GM10266 (cell line): ENCODE measurements around the gene NEIL3.

Source experiments
- DNase-seq: peaks from one replicate; pipeline ENCODE4 v3.0.0; 2012; ENCODE audit errors: extremely low spot score
- TF ChIP-seq, protein P1 (sequence below): IDR thresholded peaks from 2 replicates; pipeline ENCODE4 v1.5.1; 2012; ENCODE audit warnings: mild to moderate bottlenecking, low read depth; ENCODE audit not compliant: control insufficient read depth, insufficient read depth; ENCODE audit errors: missing control alignments

Gene NEIL3

DNA sequence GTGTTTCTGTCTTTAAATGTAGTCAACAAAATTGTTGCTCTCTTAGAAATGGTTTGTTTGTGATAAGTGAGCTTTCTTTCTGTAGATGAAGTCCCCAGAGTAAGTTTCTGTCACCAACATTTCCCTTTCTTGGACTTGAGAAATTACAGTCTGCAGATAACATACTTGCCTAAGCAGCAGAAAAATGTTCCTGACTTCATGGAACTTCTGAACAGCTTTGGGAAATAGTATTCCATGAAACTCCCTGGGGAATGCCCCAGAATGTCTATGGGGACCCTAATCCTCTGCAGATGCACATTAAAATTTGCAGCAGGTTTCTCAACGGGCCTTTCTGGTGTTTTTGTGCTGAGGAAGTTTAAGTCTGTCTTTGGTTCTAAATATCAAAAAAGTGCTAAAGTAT is 38.6 kb upstream of the NEIL3 start:
- no peak for DNase-seq
- TF ChIP-seq, protein P1, sequence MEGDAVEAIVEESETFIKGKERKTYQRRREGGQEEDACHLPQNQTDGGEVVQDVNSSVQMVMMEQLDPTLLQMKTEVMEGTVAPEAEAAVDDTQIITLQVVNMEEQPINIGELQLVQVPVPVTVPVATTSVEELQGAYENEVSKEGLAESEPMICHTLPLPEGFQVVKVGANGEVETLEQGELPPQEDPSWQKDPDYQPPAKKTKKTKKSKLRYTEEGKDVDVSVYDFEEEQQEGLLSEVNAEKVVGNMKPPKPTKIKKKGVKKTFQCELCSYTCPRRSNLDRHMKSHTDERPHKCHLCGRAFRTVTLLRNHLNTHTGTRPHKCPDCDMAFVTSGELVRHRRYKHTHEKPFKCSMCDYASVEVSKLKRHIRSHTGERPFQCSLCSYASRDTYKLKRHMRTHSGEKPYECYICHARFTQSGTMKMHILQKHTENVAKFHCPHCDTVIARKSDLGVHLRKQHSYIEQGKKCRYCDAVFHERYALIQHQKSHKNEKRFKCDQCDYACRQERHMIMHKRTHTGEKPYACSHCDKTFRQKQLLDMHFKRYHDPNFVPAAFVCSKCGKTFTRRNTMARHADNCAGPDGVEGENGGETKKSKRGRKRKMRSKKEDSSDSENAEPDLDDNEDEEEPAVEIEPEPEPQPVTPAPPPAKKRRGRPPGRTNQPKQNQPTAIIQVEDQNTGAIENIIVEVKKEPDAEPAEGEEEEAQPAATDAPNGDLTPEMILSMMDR, result no peak

DNA sequence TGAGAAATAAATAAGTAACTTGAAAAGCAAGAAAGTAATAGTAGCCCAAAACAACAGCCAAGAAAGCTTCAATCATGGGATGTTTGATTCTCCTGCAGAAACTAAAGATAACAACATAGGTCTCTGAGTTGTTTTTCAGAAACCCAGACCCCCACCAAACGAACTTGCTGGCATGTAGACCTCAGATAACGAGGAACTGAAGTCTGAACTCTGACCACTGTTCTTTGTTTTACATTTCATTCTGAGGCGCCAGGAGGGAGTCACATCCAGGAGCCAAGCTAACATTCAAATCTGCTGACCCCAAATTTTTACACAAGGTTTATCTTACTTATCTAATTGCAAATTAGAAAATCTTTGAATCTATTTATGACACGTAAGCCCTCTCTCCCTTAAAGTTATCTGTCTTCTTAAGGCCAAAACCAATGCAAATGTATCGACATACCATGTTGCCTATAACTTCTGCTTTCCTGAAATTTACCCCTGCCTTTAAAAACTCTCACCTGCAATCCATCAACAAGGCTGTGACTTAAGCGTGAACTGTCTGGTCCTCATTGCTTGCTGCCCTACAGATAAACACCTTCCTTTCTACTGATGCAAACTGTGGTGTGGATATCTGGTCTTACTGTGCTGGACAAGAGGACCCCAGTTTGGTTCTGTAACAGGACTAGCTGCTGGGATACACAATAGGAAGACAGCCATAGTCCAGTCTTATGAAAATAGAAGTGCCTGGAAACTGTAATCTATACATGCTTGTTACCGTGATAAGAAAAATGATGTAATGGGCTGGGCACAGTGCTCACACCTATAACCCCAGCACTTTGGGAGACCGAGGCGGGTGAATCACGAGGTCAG is 37.5 kb upstream of the NEIL3 start:
- no peak for DNase-seq
- TF ChIP-seq, protein P1, result no peak

DNA sequence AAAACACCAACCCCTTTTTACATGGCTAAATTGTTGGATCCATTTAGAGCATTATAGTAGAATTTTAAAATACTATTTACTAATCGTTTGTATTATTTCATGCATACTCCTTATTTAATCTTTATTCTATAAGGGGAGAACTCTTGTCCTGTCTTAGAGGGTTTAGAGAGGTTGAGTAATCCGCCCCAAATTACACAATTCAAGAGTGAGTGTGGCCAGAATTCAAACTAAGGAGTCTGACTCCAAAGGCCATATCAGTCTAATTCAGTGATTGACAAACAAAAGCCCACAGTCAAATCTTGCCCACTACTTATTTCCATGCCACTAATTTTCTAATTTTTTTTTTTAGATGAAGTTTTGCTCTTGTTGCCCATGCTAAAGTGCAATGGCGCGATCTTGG is 33.7 kb upstream of the NEIL3 start:
- TF ChIP-seq, protein P1, result no peak
- no peak for DNase-seq

DNA sequence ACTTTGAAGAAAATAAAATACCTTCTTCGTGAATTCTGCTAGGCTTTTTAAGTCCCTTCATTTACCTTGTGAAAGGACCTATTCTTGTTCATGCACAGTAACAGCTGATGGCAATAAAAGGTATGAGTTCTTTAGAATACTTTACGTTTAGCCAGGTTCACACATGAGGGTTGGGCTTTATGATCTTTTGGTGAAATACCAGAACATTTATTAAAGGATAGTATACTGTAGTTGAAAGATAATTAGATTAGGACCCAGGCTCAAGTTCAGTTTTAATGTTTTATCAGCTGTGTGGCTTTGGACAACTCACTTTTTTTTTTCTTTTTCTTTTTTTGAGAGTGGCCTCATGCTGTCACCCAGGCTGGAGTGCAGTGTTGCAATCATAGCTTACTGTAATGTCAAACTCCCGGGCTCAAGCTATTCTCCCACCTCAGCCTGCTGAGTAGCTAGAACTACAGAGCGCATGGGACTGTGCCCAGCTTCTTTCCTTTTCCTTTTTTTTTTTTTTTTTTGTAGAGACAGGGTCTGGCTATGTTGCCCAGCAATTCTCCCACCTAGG is 28.2 kb upstream of the NEIL3 start:
- TF ChIP-seq, protein P1, result no peak
- no peak for DNase-seq

- TF ChIP-seq, protein P1, result no peak
- no peak for DNase-seq
These were observed 27.3 kb upstream of the NEIL3 start for GRCh38 chr4:177282284-177282835.

DNA sequence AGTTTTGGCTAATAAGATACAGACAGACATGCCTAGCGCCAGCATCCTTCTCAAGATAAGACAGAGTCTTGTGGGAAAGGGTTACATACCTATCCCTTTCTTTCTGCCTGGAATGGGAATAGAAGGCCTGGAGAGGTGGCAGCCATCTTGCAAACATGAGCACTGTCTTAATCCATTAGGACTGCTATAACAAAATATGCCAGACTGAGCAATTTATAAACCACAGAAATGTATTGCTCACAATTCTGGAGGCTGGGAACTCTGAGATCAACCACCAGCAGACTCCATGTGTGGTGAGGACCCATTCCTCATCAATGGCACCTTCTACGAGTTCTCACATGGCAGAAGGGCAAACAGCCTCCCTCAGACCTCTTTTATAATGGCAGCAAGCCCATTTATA is 26.5 kb upstream of the NEIL3 start:
- TF ChIP-seq, protein P1, result no peak
- DNase-seq, result no peak

DNA sequence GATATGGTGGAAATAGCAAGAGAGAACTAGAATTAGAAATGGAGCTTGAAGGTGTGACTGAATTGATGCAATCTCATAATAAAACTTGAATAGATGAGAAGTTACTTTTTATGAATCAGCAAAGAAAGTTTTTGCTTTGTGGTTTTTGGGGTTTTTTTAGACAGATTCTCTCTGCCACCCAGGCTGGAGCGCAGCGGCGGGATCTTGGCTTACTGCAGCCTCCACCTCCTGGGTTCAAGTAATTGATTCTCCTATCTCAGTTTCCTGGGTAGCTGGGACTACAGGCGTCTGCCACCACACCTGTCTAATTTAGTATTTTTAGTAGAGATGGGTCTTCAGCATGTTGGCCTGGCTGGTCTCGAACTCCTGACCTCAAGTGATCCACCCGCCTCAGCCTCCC is 23.7 kb upstream of the NEIL3 start:
- TF ChIP-seq, protein P1, result no peak
- DNase-seq, result no peak
